GM10248 (cell line): ENCODE measurements around the gene CNIH4.

Source experiments
- CTCF ChIA-PET: fragments of 300-600 bp; sonication (Branson Sonifier 250); formaldehyde crosslinking; extraction: SDS; loops from one replicate; lab custom pipeline; 2021; ENCODE audit warnings: antibody characterized with exemption; lab: Yijun Ruan, JAX
- POLR2A ChIA-PET: fragments of 350-650 bp; sonication (Branson Sonifier 250); formaldehyde crosslinking; extraction: SDS; loops from one replicate; lab custom pipeline; 2020; ENCODE audit warnings: antibody characterized with exemption; lab: Yijun Ruan, JAX
- DNase-seq: peaks from one replicate; pipeline ENCODE4 v3.0.0; 2012; ENCODE audit errors: extremely low spot score
- CTCF ChIP-seq: IDR thresholded peaks from 2 replicates; pipeline ENCODE4 v1.5.1; 2012; ENCODE audit warnings: mild to moderate bottlenecking, low read depth; ENCODE audit errors: extremely low read depth, missing control alignments, control extremely low read depth

CNIH4 gene

GRCh38 chr1:224381880-224382548, 25.3 kb downstream of the CNIH4 start:
- CTCF ChIA-PET, result interaction anchor here (0.8 to 7.2 kb wide), 5 partner anchors 9 to 22 kb away, joined by 5 to 33 read pairs (median 6); no protein-coding TSS in a partner anchor
- no peak for TF ChIP-seq CTCF
- POLR2A ChIA-PET, result no interaction called here
- DNase-seq, result no peak

DNA sequence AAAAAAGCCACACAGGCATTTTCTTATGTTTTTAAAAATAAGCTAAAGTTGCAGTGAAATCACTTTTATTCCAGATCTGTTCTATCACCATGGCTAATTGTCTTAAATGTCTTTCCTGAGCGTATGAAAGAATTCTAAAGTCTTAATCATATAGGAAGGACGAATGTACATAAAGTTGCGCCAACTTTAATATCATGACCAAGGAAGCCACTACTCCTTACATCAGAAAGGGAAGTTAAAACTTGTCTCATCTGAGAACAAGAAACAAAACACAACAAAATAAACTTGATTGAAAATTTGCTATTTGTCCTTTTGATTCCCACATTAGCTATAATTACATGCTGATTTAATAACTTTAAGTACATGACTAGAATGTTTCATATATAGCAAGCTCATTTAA, 26.5 kb downstream of the CNIH4 start:
- ChIA-PET POLR2A (interaction anchor here (0.6 kb wide), 1 partner anchor 12 kb away, joined by 3 read pairs; no protein-coding TSS in a partner anchor), CTCF (interaction anchor here (0.7 to 7.2 kb wide), 7 partner anchors 10 to 74 kb away, joined by 3 to 33 read pairs (median 4); no protein-coding TSS in a partner anchor)
- no peak for DNase-seq
- TF ChIP-seq CTCF, result no peak

GRCh38 chr1:224387302-224387912, 30.7 kb downstream of the CNIH4 start:
- ChIA-PET POLR2A (no interaction called here), CTCF (interaction anchor here (7.2 kb wide), 1 partner anchor 14 kb away, joined by 33 read pairs; no protein-coding TSS in a partner anchor)
- TF ChIP-seq CTCF, result no peak
- DNase-seq, result no peak

DNA sequence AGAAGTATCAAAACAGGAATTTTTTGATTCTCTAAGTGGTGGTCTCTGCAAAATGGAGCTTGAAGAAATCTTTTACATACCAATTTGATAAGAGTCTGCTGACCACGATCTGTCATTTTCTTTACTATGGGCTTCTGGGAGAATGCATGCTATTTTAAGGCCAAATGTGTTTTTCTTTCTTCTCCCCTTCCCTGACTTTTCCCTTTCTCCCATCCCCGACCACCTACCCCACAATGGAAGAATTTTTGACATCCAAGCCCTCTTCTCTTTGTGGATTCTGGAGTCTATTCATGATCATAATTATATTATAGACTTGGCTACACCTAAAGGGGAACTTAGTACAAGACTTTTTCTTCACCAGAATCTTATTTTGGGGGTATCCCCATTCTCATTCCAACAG, 31.3 kb downstream of the CNIH4 start:
- no peak for DNase-seq
- no peak for TF ChIP-seq CTCF
- POLR2A ChIA-PET, result no interaction called here
- CTCF ChIA-PET, result interaction anchor here (1.4 to 7.2 kb wide), 3 partner anchors 15 to 21 kb away, joined by 3 to 33 read pairs (median 3); no protein-coding TSS in a partner anchor

DNA sequence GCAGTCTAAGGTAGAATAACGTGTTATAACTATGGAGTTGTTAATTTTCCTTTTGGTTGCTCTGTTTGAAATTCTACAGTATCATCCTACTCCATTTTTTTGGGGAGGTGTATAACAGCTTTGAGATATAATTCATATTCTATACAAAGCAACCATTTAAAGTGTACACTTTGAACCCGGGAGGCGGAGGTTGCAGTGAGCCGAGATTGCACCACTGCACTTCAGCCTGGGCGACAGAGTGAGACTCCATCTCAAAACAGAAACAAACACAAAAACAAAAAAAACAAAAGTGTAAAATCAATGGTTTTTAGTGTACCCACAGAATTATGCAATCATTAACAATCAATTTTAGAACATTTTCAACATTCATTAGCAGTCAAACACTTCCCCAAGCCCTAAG, 33.8 kb downstream of the CNIH4 start:
- no peak for DNase-seq
- CTCF ChIA-PET, result no interaction called here
- POLR2A ChIA-PET, result no interaction called here
- TF ChIP-seq CTCF, result no peak

DNA sequence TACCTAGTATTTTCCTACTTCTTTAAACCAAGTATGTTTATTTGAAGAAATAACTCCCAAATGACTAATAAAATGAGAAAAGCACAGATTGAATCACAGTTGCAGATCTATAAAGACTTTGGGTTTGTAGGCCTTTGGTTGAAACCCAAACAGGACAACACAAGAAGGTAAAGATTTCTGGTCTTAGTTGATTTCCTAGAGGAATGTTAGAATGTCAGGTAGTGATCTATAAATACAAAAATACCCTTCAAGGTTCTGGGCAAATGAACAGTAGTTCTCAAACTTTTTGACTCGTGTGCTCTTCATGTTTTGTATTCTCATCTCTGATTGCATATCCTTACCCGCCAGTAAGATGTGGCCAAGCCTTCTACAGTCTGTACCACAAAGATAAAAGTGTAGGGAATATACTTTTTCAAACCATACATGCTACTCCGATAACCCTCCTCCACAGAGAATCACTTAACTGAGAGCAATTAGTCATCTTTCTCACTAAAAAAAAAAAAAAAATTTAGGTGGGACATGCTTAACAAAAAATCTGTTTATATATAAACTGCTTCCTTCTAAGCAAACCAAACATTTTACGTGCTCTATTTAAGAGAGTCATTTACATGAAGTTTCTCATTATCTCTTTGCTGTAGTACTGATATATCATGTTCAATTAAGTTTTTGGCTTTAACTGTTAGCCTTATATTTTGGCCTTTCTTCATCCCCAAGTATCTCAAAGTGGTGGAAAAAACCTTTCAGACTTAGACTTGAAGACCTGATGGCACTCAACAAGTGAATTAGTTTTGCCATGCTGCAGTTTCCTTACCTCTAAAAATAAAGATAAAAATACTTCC, 36.0 kb downstream of the CNIH4 start:
- no peak for TF ChIP-seq CTCF
- ChIA-PET POLR2A (no interaction called here), CTCF (interaction anchor here (2.6 kb wide), 1 partner anchor 13 kb away, joined by 9 read pairs; no protein-coding TSS in a partner anchor)
- DNase-seq, result no peak
